ENCODE results near the gene PNKP. TPM values are rescaled to one million over a fixed set of nuclear protein-coding genes. Genes with fewer than 3 reads are reported as not detected.

PNKP gene
- total and polyA plus RNA-seq, 9 of the 15 experiments (the other 6 are each of a cell fraction or from before 2014, with no cell fraction given) = 2.8 to 85.4 (median 25.3) TPM

GRCh38 chr19:49857061-49857837 is 10.1 kb downstream of the PNKP start (continued):
- TF ChIP-seq, protein P1, sequence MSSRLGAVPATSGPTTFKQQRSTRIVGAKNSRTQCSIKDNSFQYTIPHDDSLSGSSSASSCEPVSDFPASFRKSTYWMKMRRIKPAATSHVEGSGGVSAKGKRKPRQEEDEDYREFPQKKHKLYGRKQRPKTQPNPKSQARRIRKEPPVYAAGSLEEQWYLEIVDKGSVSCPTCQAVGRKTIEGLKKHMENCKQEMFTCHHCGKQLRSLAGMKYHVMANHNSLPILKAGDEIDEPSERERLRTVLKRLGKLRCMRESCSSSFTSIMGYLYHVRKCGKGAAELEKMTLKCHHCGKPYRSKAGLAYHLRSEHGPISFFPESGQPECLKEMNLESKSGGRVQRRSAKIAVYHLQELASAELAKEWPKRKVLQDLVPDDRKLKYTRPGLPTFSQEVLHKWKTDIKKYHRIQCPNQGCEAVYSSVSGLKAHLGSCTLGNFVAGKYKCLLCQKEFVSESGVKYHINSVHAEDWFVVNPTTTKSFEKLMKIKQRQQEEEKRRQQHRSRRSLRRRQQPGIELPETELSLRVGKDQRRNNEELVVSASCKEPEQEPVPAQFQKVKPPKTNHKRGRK (tag; IDR thresholded peaks at IDR 0.05) = no peak
- TF ChIP-seq SNAPC5 (CRISPR knock-in tag; IDR thresholded peaks at IDR 0.05) (no peak), ZBED1 (IDR thresholded peaks at IDR 0.05) (0 out of 2 replicates have a peak, but pooled peaks have one; percentile 20), RBFOX2 (IDR thresholded peaks at IDR 0.05; ENCODE audit: low read depth, low read length) (peak; percentile 63), CREB3 (tag; conservative IDR thresholded peaks at IDR 0.05; ENCODE audit: low read depth) (no peak)
- TF ChIP-seq, protein P2, sequence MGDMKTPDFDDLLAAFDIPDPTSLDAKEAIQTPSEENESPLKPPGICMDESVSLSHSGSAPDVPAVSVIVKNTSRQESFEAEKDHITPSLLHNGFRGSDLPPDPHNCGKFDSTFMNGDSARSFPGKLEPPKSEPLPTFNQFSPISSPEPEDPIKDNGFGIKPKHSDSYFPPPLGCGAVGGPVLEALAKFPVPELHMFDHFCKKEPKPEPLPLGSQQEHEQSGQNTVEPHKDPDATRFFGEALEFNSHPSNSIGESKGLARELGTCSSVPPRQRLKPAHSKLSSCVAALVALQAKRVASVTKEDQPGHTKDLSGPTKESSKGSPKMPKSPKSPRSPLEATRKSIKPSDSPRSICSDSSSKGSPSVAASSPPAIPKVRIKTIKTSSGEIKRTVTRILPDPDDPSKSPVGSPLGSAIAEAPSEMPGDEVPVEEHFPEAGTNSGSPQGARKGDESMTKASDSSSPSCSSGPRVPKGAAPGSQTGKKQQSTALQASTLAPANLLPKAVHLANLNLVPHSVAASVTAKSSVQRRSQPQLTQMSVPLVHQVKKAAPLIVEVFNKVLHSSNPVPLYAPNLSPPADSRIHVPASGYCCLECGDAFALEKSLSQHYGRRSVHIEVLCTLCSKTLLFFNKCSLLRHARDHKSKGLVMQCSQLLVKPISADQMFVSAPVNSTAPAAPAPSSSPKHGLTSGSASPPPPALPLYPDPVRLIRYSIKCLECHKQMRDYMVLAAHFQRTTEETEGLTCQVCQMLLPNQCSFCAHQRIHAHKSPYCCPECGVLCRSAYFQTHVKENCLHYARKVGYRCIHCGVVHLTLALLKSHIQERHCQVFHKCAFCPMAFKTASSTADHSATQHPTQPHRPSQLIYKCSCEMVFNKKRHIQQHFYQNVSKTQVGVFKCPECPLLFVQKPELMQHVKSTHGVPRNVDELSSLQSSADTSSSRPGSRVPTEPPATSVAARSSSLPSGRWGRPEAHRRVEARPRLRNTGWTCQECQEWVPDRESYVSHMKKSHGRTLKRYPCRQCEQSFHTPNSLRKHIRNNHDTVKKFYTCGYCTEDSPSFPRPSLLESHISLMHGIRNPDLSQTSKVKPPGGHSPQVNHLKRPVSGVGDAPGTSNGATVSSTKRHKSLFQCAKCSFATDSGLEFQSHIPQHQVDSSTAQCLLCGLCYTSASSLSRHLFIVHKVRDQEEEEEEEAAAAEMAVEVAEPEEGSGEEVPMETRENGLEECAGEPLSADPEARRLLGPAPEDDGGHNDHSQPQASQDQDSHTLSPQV (IDR thresholded peaks at IDR 0.05) = no peak
